ENCODE results near the gene CARF. TPM values are rescaled to one million over a fixed set of nuclear protein-coding genes. Genes with fewer than 3 reads are reported as not detected.
"Not testable (repeated sequence)": the region's sequence is repeated elsewhere in the genome, so short reads cannot be mapped to it uniquely, and the experiment has no call there.

CARF gene
- total RNA-seq, 2 experiments from 2014 or later = 14.6 to 16.9 TPM

DNA sequence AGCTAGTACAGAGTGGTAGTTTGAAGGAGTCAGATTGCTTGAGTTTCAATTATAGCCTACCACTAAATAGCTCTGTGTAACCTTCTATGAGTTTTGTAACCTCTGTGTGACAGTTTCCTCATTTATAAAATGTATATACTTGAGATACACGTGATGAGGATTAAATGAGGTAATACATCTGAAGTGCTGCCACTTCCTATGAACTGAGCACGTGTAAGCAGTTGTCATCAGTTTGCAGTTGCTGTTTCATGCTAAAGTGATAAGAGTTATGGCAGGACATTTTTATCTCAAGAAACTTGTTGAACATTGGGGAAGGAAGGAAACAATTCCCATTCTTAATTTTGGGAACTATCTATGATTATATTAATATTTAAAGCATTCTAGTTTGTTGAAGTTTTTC lies 38.5 kb downstream of the CARF start:
- H3K27me3 Mint-ChIP-seq = no peaks in the 10 kb centered on the region
- DNase-seq (no peak), ATAC-seq (ENCODE audit: low read depth) (no peak)
- POLR2A ChIA-PET = no interaction called here
- peaks cover 22% of the 10 kb centered on the region for H3K9me3 Mint-ChIP-seq
- no peak overlapping the region for H3K27ac Mint-ChIP-seq
- peaks cover 1% of the 10 kb centered on the region for H3K4me1 Mint-ChIP-seq
- H3K36me3 Mint-ChIP-seq = peaks cover 19% of the 10 kb centered on the region
- no peak overlapping the region for H3K4me3 Mint-ChIP-seq

DNA sequence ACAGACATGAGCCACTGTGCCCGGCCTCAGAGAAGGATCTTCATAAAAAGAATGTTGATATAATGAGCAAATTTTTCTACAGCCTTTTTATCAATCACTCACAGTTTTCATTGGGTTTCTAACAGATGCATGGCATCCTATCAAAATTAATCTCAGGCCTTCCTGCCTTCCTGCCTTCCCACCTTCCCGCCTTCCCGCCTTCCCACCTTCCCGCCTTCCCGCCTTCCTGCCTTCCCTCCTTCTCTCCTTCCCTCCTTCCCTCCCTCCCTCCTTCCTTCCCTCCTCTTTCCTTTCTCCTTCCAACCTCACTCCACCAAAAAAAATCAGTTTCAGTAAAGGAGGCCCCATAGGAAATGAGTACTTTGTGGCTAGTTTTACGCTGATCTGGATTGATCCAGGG lies 48.4 kb downstream of the CARF start:
- Mint-ChIP-seq H3K27ac (no peak overlapping the region), H3K9me3 (no peaks in the 10 kb centered on the region), H3K27me3 (no peaks in the 10 kb centered on the region), H3K4me3 (no peak overlapping the region), H3K36me3 (peaks cover 2% of the 10 kb centered on the region), H3K4me1 (peaks cover 2% of the 10 kb centered on the region)
- ATAC-seq (ENCODE audit: low read depth) (no peak), DNase-seq (no peak)
- POLR2A ChIA-PET = no interaction called here

DNA sequence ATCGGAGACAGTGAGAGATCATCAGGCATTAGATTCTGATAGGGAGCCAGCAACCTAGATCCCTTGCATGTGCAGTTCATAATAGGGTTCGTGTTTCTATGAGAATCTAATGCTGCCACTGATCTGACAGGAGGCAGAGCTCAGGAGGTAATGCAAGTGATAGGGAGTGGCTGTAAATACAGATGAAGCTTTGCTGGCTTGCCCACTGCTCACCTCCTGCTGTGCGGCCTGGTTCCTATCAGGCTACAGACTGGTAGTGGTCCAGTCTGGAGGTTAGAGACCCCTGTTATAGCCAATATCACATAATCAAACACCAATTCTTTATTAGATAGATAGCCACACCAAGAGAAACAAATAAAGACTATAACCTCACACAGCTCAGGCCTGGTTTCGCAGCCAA lies 51.6 kb downstream of the CARF start:
- Mint-ChIP-seq H3K9me3 (no peaks in the 10 kb centered on the region), H3K4me3 (no peak overlapping the region), H3K27me3 (no peaks in the 10 kb centered on the region), H3K36me3 (peaks cover 2% of the 10 kb centered on the region), H3K27ac (no peak overlapping the region), H3K4me1 (peaks cover 6% of the 10 kb centered on the region)
- DNase-seq (no peak), ATAC-seq (ENCODE audit: low read depth) (no peak)
- POLR2A ChIA-PET = no interaction called here

DNA sequence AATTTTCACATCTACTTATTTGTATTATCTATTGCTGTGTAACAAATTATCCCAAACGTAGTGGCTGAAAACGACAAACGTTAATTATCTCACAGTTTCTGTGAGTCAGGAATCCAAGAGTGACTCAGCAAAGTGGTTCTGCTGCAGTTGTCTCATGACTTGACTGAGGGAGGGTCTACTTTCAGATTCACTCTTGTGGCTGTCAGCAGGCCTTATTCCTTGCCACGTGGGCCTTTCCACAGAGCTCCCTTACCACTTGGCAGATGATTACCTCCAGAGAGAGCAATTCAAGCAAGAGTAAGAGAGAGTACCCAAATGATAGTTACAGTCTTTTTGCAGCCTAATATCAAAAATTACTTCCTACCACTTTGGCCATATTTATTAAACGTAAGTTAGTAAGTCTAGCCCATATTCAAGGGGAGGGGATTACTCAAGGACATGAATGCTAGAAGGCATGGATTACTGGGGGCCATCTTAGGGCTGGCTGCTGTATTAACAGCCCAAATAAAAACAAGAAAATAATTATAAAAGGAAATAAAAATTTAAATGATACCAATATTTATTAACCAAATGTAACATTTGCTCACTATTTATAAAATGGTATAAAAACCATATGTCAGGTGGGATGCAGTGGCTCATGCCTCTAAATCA lies 53.9 kb downstream of the CARF start:
- H3K9me3 Mint-ChIP-seq = no peaks in the 10 kb centered on the region
- POLR2A ChIA-PET = no interaction called here
- no peak overlapping the region for H3K27ac Mint-ChIP-seq
- DNase-seq (no peak), ATAC-seq (ENCODE audit: low read depth) (peak; percentile 36)
- no peaks in the 10 kb centered on the region for H3K27me3 Mint-ChIP-seq
- peaks cover 6% of the 10 kb centered on the region for H3K4me1 Mint-ChIP-seq
- H3K36me3 Mint-ChIP-seq = peaks cover 2% of the 10 kb centered on the region
- H3K4me3 Mint-ChIP-seq = no peak overlapping the region

DNA sequence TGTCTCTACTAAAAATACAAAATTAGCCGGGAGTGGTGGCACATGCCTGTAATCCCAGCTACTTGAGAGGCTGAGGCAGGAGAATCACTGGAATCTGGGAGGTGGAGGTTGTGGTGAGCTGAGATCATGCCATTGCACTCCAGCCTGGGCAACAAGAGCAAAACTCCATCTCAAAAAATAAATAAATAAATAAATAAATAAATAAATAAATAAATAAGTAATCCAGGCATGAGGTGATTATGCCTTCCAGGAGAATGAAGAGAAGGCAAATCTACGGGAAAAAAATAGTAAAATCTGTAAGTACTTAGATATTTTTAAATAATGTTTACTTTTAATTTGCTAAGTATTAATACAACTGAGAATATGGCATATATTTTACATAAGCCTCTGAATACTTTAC lies 57.3 kb downstream of the CARF start:
- ATAC-seq (ENCODE audit: low read depth); H3K27ac Mint-ChIP-seq; DNase-seq; H3K4me1 Mint-ChIP-seq; H3K27me3 Mint-ChIP-seq; H3K36me3 Mint-ChIP-seq; H3K9me3 Mint-ChIP-seq; H3K4me3 Mint-ChIP-seq; POLR2A ChIA-PET: not testable (repeated sequence)

DNA sequence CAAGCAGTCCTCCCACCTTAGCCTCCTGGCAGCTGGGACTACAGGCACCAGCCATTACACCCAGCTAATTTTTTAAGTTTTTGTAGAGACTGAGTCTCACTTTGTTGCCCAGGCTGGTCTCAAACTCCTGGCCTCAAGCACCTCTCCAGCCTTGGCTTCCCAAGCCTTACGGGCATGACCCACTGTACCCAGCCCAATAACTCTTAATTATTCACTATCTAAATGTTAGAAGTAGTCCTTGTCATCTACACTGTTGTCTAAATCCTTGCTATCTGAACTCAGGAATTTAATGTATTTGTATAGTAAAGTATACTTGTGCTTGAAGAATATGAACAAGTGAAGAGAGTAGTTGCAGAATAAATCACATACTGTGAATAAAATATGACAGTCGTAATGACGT lies 64.7 kb downstream of the CARF start:
- H3K4me3 Mint-ChIP-seq = no peak overlapping the region
- POLR2A ChIA-PET = no interaction called here
- H3K4me1 Mint-ChIP-seq = no peaks in the 10 kb centered on the region
- H3K9me3 Mint-ChIP-seq = no peaks in the 10 kb centered on the region
- peaks cover 14% of the 10 kb centered on the region for H3K36me3 Mint-ChIP-seq
- ATAC-seq (ENCODE audit: low read depth) (no peak), DNase-seq (no peak)
- no peak overlapping the region for H3K27ac Mint-ChIP-seq
- no peaks in the 10 kb centered on the region for H3K27me3 Mint-ChIP-seq

DNA sequence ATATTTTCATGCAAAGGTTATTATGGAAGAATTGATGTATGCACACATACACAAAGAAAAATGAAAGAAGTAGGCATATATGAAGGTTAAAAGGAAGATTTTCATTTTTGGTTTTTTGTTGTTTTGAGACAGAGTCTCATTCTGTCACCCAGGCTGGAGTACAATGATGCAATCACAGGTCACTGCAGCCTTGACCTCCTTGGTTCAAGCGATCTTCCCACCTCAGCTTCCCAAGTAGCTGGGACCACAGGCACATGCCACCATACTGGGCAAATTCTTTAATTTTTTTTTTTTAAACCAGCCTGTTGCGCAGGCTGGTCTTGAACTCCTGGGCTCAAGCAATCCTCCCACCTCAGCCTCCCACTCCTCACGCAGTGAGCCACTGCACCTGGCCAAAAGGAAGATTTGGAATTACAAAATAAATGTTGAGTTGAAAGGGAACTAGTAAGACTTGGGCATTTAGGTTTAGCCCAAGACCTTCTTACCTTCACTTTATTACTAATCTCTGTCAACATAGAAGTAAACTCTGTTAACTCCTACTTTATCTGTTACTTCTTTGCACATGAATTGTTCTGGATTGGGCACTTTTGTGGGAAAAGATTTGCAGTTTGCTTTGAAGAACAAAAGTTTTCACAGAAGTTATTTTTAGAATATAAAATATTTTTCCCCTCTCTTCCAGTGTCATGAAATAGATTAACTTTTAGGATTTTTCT lies 70.9 kb downstream of the CARF start:
- Mint-ChIP-seq H3K4me1 (no peaks in the 10 kb centered on the region), H3K4me3 (no peak overlapping the region), H3K27me3 (no peaks in the 10 kb centered on the region), H3K27ac (no peak overlapping the region), H3K36me3 (peaks cover 16% of the 10 kb centered on the region), H3K9me3 (no peaks in the 10 kb centered on the region)
- POLR2A ChIA-PET = no interaction called here
- no peak for ATAC-seq (ENCODE audit: low read depth)
- no peak for DNase-seq

DNA sequence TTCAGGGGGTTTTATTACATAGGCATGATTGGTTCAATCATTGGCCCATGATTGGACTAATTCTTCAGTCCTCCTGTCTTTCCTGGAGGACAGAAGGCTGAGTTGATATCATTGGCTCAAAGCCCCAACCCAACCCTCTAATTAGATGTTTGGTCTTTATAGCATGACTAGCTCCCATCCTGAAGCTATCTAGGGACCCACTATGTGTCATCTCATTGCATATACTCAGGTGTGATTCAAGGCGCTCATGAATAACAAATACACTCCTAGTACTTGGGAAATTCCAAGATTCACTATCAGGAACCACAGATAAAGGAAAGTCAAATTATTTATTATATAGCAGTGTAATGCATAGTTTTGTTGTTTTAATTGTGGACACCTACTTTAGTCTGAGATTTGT lies 77.7 kb downstream of the CARF start:
- no peak for DNase-seq
- Mint-ChIP-seq H3K27ac (no peak overlapping the region), H3K4me1 (peaks cover 3% of the 10 kb centered on the region), H3K36me3 (no peaks in the 10 kb centered on the region), H3K27me3 (no peaks in the 10 kb centered on the region), H3K9me3 (no peaks in the 10 kb centered on the region), H3K4me3 (no peak overlapping the region)
- POLR2A ChIA-PET = no interaction called here
- ATAC-seq (ENCODE audit: low read depth) = no peak

DNA sequence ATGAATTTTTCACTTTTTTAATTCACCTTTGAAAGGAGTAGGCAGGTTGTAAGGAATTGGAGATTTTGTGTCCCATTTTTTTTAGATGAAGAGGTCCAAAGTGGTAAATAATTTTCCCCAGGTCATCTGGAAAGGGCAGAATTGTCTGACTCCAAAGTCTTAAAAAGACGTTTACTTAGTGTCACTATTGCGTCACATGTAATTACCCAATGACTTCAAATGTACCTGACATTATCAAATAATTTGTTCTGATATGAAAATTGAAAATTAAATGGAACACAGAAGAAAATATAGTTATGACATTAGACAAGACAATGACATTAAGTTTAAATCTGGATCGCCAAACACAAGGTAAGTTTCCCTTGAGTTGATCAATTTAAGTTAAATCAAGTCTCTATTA lies 78.4 kb downstream of the CARF start:
- Mint-ChIP-seq H3K4me3 (no peak overlapping the region), H3K9me3 (no peaks in the 10 kb centered on the region), H3K36me3 (no peaks in the 10 kb centered on the region), H3K27me3 (no peaks in the 10 kb centered on the region), H3K27ac (no peak overlapping the region), H3K4me1 (peaks cover 3% of the 10 kb centered on the region)
- POLR2A ChIA-PET = no interaction called here
- DNase-seq (no peak), ATAC-seq (ENCODE audit: low read depth) (no peak)

DNA sequence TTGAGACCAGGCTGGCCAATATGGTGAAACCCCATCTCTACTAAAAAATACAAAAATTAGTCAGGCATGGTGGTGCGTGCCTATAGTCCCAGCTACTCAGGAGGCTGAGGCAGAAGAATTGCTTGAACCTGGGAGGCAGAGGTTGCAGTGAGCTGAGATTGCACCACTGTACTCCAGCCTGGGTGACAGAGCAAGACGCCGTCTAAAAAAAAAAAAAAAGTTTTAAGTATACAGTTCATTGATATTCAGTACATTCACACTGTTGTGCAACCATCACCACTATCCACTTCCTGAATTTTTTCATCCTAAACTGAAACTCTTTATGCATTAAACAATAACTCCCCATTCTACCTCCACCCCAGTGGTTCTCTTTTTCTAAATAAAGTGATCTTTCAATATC lies 85.0 kb downstream of the CARF start:
- H3K9me3 Mint-ChIP-seq, POLR2A ChIA-PET: not testable (repeated sequence)

DNA sequence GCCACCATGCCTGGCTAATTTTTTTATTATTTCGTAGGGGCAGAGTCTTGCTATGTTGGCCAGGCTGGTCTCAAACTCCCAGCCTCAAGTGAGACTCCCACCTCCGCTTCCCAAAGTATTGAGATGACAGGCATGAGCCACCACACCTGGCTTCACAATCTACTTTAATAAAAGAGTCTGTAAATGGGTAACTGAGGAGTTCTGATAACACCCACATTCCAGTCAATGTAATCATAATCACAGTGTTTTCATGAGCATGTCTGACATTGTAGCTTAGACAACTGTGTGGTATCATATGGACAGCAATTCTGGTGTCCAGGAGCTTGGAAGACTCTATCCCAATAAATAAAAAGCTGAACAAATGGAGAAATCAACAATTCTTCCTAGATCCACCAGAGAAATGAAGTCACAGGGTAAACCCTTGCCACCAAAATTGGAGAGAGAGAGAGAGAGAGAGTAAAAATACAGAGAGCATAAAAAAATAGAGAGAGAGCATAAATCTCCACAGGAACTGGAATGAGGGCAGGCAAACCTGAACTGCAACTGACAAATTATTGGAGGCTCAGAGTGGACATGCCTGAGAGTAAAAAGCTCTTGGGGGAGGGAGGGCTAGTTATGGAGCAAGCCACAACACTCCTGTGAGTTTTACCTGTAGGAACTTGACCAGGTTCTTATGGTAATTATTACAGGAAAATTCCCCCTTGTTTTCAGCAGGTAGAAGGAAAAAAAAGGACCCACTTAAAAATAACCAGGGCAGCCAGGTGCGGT lies 90.2 kb downstream of the CARF start:
- Mint-ChIP-seq H3K4me3 (no peak overlapping the region), H3K4me1 (peaks cover 2% of the 10 kb centered on the region), H3K9me3 (no peaks in the 10 kb centered on the region), H3K27me3 (peaks cover 15% of the 10 kb centered on the region), H3K36me3 (no peaks in the 10 kb centered on the region), H3K27ac (no peak overlapping the region)
- POLR2A ChIA-PET = no interaction called here
- no peak for ATAC-seq (ENCODE audit: low read depth)
- no peak for DNase-seq

More for the DNA sequence above, 85.0 kb downstream of the CARF start:
- H3K4me3 Mint-ChIP-seq; H3K27ac Mint-ChIP-seq; DNase-seq; H3K36me3 Mint-ChIP-seq; ATAC-seq (ENCODE audit: low read depth); H3K4me1 Mint-ChIP-seq; H3K27me3 Mint-ChIP-seq: not testable (repeated sequence)

DNA sequence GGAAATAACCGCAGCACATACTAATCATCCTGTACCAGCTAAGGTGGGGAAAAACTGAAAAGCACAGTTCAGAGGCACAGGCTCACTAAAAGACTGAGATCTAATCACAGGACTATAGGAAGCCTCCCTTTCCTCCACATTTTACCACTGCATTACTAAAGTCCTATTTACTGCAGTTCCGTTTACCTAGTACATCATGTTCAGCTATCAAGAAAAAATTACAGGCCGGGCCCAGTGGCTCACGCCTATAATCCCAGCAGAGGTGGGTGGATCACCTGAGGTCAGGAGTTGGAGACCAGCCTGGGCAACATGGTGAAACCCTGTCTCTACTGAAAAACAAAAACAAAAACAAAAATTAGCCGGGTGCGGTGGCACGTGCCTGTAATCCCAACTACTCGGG lies 91.6 kb downstream of the CARF start:
- H3K4me3 Mint-ChIP-seq = no peak overlapping the region
- DNase-seq (no peak), ATAC-seq (ENCODE audit: low read depth) (no peak)
- POLR2A ChIA-PET = no interaction called here
- H3K27ac Mint-ChIP-seq = no peak overlapping the region
- peaks cover 2% of the 10 kb centered on the region for H3K9me3 Mint-ChIP-seq
- H3K4me1 Mint-ChIP-seq = peaks cover 2% of the 10 kb centered on the region
- H3K27me3 Mint-ChIP-seq = peaks cover 12% of the 10 kb centered on the region
- H3K36me3 Mint-ChIP-seq = no peaks in the 10 kb centered on the region

DNA sequence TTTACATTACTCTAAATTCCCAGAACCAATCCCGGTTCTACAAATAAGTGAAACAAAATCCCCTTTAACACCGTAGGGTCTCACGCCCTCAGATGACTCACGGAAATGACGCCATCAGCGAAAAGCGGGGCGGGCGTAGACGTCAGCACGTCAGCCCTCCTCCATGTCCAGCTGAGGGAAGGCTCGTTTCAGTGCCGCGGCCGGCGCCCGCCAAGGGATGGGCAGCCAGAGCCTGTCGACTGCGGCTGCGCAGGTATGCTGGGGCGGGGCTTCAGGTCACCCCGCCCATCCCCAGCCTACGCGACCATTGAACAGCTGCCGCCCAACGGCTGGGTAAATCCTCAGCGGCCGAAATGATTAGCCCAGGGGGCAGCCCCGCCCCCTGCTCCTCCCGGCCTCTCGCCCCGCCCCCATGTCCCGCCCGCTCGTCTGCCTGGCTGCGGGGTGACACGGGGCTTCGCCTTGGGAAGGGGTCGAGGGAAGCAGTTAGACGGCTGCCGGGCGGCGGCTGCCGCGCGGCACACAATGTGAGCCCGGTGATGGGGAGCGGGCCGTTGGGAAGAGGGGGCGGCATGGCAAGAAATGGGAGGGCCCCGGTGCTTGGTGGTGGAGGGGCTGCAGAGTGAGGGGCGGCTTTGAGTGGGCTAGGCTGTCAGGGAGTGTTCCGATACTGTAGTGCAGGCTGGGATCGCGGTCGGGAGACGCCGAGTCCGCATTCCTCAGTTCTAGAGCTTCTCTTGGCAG lies 102.6 kb downstream of the CARF start, which contains the start of gene NBEAL1:
Gene NBEAL1, plus strand, starts transcription at position 420 of the 744 bp plus-strand sequence. CDS start 1,510 bp downstream, outside the sequence.
- Mint-ChIP-seq H3K4me1 (peaks cover 31% of the 10 kb centered on the region), H3K27ac (peak within 1 kb of the TSS; percentile 88), H3K4me3 (peak within 1 kb of the TSS; percentile 98), H3K36me3 (peaks cover 6% of the 10 kb centered on the region), H3K27me3 (peaks cover 16% of the 10 kb centered on the region), H3K9me3 (peaks cover 1% of the 10 kb centered on the region)
- ATAC-seq (ENCODE audit: low read depth) (peak; percentile 97), DNase-seq (peak; percentile 99)
- POLR2A ChIA-PET = interaction anchor here (0.7 to 2.2 kb wide), 3 partner anchors 103 to 379 kb away, joined by 4 to 8 read pairs (median 5); partner anchors contain the start of genes CYP20A1 and WDR12

All from activated naive CD8-positive, alpha-beta T cell treated with anti-CD3 and anti-CD28 coated beads, Interleukin-2, amount 10 ng/mL, durations not matched to agents 7 days and 5 days (primary cell).